HFFc6 (cell line): ENCODE results near the gene METTL23. TPM values are rescaled to one million over a fixed set of nuclear protein-coding genes. Genes with fewer than 3 reads are reported as not detected.
"Not testable (repeated sequence)": the region's sequence is repeated elsewhere in the genome, so short reads cannot be mapped to it uniquely, and the experiment has no call there.

Experiments
- DNase-seq: peaks from one replicate; pipeline ENCODE4 v3.0.0-alpha.2; 2018
- H3K27ac Mint-ChIP-seq: 2 replicates; pipeline ENCODE4 v1.8.0; 2020; ENCODE audit warnings: mild to moderate bottlenecking, mixed read lengths
- H3K27me3 Mint-ChIP-seq: 2 replicates; pipeline ENCODE4 v1.8.0; 2021; ENCODE audit warnings: mild to moderate bottlenecking, moderate library complexity, mixed read lengths; ENCODE audit not compliant: insufficient read depth
- H3K36me3 Mint-ChIP-seq: 2 replicates; pipeline ENCODE4 v1.8.0; 2021; ENCODE audit warnings: low read depth, mixed read lengths
- H3K4me1 Mint-ChIP-seq: 2 replicates; pipeline ENCODE4 v1.8.0; 2020; ENCODE audit warnings: low read depth, mixed read lengths
- H3K4me3 Mint-ChIP-seq: 2 replicates; pipeline ENCODE4 v1.8.0; 2020; ENCODE audit warnings: mild to moderate bottlenecking, moderate library complexity, mixed read lengths
- H3K9me3 Mint-ChIP-seq: 2 replicates; pipeline ENCODE4 v1.8.0; 2020; ENCODE audit warnings: mild to moderate bottlenecking, mixed read lengths
- CTCF ChIP-seq: fragments of 200-600 bp; sonication (generic); IDR thresholded peaks from 2 replicates; pipeline ENCODE4 v1.5.0; 2021; ENCODE audit warnings: antibody characterized with exemption, mild to moderate bottlenecking
- total RNA-seq, 6 experiments: library from RNA; stranded (reverse); fragmentation: NEBNext Ultra II Directional; extraction: Animal tissue kit (Norgen Biotek cat#: 25700); gene quantifications; 2 replicates in 1 of 6; 3 replicates in 5 of 6; pipeline ENCODE4 v1.2.3, GENCODE V29; 2021

The METTL23 gene
- total RNA-seq, 6 experiments from 2014 or later = 30.1 to 32.8 (median 31.1) TPM

GRCh38 chr17:76736349-76737081 lies 9.9 kb downstream of the METTL23 start:
- TF ChIP-seq CTCF = peak; percentile 34; the same call in 1 of the 2 replicates
- peak overlapping the region; percentile 98 for H3K27ac Mint-ChIP-seq
- peaks cover 33% of the 10 kb centered on the region for H3K36me3 Mint-ChIP-seq
- H3K4me3 Mint-ChIP-seq = peak overlapping the region; percentile 99
- DNase-seq = peak; percentile 65
- H3K27me3 Mint-ChIP-seq = peaks cover 15% of the 10 kb centered on the region
- no peaks in the 10 kb centered on the region for H3K9me3 Mint-ChIP-seq
- H3K4me1 Mint-ChIP-seq = peaks cover 54% of the 10 kb centered on the region

- peaks cover 38% of the 10 kb centered on the region for H3K36me3 Mint-ChIP-seq
- TF ChIP-seq CTCF = no peak
- H3K4me1 Mint-ChIP-seq = peaks cover 54% of the 10 kb centered on the region
- peak within 1 kb of the TSS; percentile 98 for H3K27ac Mint-ChIP-seq
- H3K4me3 Mint-ChIP-seq = peak within 1 kb of the TSS; percentile 99
- peak; percentile 98 for DNase-seq
- no peaks in the 10 kb centered on the region for H3K9me3 Mint-ChIP-seq
- peaks cover 15% of the 10 kb centered on the region for H3K27me3 Mint-ChIP-seq
These were observed 10.5 kb downstream of the METTL23 start, which contains the start of gene SRSF2 for GRCh38 chr17:76737082-76737675. SRSF2 (minus strand) TSS chr17:76737331; CDS start chr17:76737160, 171 bp downstream.

- H3K36me3 Mint-ChIP-seq = peaks cover 39% of the 10 kb centered on the region
- H3K4me1 Mint-ChIP-seq = peaks cover 48% of the 10 kb centered on the region
- peak; percentile 92 for DNase-seq
- peak within 1 kb of the TSS; percentile 98 for H3K27ac Mint-ChIP-seq
- H3K4me3 Mint-ChIP-seq = peak within 1 kb of the TSS; percentile 96
- TF ChIP-seq CTCF = no peak
- H3K9me3 Mint-ChIP-seq = no peaks in the 10 kb centered on the region
- peaks cover 15% of the 10 kb centered on the region for H3K27me3 Mint-ChIP-seq
These were observed 11.2 kb downstream of the METTL23 start, which contains the start of gene MFSD11 for GRCh38 chr17:76737676-76738467. MFSD11 (plus strand) TSS chr17:76738119; CDS start chr17:76738353, 234 bp downstream.

GRCh38 chr17:76738468-76738850 lies 11.8 kb downstream of the METTL23 start:
- no peak for TF ChIP-seq CTCF

GRCh38 chr17:76739568-76740115 lies 13.0 kb downstream of the METTL23 start:
- H3K27ac Mint-ChIP-seq, H3K9me3 Mint-ChIP-seq, DNase-seq: not testable (repeated sequence)
- Mint-ChIP-seq H3K4me1 (peaks cover 31% of the 10 kb centered on the region), H3K4me3 (peak overlapping the region; percentile 96), H3K27me3 (peaks cover 13% of the 10 kb centered on the region), H3K36me3 (peaks cover 31% of the 10 kb centered on the region)

More at GRCh38 chr17:76738468-76738850, 11.8 kb downstream of the METTL23 start:
- no peak for DNase-seq
- Mint-ChIP-seq H3K27ac (peak overlapping the region; percentile 98), H3K9me3 (no peaks in the 10 kb centered on the region), H3K36me3 (peaks cover 35% of the 10 kb centered on the region), H3K4me1 (peaks cover 43% of the 10 kb centered on the region), H3K27me3 (peaks cover 15% of the 10 kb centered on the region), H3K4me3 (peak overlapping the region; percentile 96)
